NCI-H446 treated with DMSO at 0.1 percent for 48 hours (cell line): Measurements from ENCODE around the gene ZBTB32.
A peak's percentile ranks its signal among the peaks of the same experiment; 100 is the strongest.
"Not testable (repeated sequence)": the region's sequence is repeated elsewhere in the genome, so short reads cannot be mapped to it uniquely, and the experiment has no call there.

Experiments
- DNase-seq: peaks from one replicate; lab custom pipeline; 2025; lab: John Stamatoyannopoulos, UW

ZBTB32 gene, protein sequence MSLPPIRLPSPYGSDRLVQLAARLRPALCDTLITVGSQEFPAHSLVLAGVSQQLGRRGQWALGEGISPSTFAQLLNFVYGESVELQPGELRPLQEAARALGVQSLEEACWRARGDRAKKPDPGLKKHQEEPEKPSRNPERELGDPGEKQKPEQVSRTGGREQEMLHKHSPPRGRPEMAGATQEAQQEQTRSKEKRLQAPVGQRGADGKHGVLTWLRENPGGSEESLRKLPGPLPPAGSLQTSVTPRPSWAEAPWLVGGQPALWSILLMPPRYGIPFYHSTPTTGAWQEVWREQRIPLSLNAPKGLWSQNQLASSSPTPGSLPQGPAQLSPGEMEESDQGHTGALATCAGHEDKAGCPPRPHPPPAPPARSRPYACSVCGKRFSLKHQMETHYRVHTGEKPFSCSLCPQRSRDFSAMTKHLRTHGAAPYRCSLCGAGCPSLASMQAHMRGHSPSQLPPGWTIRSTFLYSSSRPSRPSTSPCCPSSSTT

DNA sequence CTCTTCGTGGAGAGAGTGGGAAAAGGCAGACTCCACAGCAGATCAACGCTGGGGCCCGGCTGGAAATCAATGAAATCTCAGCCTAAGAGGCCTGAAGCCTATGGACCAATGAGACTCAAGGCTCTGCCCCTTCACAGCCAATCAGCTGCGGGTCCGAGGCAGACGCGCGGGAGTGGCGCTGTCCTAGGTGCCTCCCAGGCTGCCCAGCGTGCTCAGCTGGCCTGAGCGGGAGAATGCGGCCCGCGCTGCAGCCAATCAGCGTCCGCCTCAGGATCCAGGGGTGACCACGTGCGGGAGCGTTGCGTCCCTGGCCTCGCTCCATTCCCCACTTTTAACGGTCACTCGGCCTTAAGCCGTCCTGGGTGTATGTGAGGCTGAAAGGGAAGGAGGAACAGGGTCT, at the start of gene ZBTB32:
Gene ZBTB32 (plus strand): TSS at position 341 of the 400 bp plus-strand sequence. CDS start 10,069 bp downstream, outside the sequence.
- DNase-seq = no peak

DNA sequence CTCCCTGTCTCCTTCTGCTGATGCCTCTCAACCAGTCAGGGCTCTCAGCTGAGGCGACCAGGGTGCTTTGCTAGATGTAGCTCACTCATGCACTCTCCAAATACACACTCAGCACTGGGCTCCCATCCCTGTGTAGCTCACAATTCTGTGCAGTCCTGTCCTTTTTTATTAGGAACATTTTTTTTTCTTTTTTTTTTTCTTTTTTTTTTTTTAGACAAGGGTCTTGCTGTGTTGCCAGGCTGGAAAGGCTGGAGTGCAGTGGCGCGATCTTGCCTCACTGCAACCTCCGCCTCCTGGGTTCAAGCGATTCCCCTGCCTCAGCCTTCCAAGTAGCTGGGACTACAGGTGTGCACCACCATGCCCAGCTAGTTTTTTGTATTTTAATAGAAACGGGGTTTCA, 49.5 kb upstream of the ZBTB32 start:
- not testable (repeated sequence) for DNase-seq

DNA sequence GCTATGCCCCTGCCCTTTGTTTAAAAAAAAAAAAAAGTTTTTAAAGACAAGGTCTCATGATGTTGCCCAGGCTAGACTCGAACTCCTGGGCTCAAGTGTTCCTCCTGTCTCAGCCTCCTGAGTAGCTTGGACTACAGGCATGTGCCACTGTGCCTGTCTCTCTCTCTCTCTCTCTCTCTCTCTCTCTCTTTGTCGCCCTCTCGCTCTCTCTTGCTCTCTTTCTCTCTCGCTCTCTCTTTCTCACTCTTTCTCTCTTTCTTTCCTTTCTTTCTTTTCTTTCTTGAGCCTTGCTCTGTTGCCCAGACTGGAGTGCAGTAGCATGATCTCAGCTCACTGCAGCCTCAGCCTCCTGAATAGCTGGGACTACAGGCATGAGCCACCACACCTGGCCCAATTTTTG, 48.8 kb upstream of the ZBTB32 start:
- DNase-seq = no peak

DNA sequence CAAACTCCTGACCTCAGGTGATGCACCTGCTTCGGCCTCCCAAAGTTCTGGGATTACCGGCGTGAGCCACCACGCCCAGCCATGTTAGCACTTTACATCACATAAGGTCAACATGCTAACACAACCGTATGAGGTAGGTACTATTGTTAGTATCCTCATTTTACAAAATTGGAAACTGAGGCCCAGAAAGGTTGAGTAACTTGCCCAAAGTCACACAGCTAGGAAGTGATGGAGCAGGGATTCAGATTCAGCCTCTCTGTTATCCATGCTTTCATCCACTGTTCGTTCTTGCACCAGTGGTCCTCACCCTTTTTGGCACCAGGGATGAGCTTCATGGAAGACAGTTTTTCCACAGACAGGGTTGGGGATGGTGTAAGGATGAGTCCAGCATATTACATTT, 47.7 kb upstream of the ZBTB32 start:
- no peak for DNase-seq

DNA sequence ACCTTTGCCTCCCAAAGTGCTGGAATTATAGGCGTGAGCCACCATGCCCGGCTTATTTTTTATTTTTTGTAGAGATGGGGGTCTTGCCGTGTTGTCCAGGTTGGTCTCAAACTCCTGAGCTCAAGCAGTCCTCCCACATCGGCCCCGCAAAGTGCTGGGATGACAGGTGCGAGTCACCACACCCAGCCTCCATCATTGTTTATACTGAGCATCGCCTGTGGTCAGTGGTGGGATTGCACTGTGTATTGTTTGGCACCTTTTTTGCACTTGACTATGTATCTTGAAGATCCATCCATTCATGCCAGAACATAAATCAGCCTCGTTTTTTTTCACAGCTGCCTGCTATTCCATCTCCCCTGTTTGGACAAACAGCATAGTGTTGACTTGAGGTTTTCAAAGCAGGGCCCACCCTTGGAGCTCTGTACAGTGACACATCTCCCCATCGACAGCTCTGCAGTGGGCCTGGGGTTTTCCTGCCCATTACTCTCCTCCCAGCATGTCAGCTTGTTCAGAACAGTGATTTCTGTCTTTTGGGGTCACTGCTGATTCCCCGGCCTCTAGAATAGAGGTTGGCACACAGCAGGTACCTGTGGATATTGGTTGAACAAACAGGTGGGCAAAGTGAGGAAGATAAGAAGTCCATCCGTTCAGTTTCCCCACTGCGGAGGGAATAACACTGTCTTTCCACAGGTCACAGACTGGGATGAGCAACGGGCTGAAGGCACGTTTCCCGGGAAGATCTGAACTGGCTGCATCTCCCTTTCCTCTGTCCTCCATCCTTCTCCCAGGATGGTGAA, 46.3 kb upstream of the ZBTB32 start:
- DNase-seq = no peak

DNA sequence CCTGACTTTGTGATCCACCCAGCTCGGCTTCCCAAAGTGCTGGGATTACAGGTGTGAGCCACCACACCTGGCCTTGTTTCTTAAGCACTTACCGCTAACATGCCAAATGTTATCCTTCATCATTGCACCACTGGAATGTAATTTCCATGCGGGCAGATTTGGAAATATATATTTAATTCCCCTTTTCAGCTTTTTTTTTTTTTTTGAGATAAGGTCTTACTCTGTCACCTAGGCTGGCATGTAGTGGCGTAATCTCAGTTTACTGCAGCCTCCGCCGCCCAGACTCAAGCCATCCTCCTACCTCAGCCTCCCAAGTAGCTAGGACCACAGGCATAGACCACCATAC, 42.4 kb upstream of the ZBTB32 start:
- no peak for DNase-seq

DNA sequence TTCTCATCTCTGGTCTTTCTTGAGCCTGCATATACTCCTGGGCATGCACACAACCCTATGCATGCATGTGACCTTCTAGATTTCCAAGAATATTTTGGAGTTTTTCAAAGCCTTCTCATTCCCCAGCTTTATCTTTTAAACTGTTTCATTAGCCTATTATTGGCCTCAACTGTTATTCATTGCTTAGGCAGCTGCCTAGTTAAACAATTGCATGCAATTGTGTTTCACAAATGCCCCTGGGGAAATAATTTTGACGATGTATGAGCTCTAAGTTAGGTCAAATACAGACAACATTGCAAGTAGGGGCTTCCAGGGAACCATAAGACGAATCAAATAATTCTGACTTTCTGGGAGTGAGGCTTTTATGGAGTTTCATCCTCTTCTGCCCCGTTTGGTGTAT, 40.4 kb upstream of the ZBTB32 start:
- no peak for DNase-seq

DNA sequence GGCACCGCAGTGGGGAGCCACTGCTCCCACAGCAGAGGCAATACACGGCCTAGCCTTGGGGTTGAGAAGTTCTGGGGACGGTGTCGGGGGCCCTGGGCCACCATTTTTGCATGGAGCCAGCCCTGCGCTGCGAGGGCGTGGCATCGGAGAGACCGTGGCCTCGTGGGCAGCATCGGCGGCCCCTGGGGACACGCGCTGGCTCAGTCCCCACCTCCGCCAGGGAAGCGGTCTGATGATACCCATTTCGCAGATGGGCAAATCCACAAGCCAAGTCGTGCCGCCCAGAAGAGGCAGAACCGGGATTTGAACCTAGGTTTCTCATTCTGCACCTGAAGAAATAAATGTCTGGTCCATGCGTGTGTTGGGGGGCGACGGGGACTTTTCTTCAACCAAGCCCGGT, 39.2 kb upstream of the ZBTB32 start:
- no peak for DNase-seq

DNA sequence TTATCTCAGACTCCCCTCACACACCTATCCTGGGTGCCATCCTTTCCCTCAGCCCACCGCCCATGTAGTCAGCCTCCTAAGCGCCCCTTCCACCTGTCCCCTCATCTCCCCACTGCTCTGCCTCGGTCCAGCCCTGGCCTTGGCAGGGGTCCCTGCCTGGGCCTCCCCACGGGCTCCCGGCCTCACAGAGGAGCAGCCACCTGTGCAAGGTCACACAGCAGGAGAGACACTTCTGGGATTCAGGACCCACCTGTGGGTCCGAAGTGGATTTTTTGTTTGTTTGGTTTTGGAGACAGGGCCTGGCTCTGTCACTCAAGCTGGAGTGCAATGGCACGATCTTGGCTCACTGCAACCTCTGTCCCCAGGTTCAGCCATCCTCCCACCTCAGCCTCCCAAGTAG, 38.8 kb upstream of the ZBTB32 start:
- DNase-seq = no peak

DNA sequence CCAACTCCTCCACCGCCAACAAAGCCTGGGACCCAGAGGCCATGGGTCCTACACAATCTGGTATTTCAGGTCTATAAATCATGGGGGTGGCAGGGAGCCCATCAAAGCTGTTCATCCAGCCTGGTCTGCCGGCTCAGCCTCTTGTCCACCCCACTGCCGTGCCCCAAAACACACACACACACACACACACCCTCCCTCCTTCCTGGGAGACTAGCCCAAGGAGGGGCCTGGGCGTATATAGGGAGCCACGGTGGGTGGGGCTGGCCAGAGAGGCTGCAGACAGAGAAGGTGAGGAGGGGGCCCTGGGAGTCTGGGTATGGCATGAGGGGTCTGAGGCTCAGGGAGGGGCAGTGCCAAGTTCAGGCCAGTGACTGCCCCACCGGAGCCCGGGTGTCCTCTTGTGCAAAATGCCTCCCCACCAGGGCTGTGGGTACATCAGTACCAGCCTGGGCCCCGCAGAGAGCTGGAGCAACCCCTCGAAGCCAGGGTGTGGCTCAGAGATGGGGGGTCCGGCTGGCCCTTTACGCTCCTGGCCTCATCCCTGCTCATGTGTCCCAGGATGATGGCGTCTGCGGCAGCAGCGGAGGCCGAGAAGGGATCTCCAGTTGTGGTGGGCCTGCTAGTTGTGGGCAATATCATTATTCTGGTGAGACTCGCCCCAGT, 38.0 kb upstream of the ZBTB32 start, which contains the start of gene UPK1A:
Gene UPK1A (plus strand): TSS at position 267 of the 663 bp plus-strand sequence. CDS start 296 bp downstream, at position 563.
- no peak for DNase-seq

DNA sequence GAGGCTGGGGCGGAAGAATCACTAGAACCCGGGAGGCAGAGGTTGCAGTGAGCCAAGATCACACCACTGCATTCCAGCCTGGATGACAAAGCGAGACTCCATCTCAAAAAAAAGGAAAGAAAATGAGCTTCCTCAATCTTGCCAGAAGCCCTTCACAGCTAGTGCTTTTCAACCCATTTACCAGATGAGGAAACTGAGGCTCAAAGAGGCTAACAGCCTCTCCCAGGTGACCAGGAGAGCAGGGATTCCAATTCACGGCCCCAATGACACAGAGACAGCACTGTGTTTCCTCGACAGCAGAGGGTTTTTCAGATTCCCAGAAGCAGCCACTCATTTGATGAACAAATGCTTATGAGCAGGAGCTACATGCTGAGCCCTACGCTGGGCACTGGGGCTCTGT, 34.8 kb upstream of the ZBTB32 start:
- DNase-seq = no peak

DNA sequence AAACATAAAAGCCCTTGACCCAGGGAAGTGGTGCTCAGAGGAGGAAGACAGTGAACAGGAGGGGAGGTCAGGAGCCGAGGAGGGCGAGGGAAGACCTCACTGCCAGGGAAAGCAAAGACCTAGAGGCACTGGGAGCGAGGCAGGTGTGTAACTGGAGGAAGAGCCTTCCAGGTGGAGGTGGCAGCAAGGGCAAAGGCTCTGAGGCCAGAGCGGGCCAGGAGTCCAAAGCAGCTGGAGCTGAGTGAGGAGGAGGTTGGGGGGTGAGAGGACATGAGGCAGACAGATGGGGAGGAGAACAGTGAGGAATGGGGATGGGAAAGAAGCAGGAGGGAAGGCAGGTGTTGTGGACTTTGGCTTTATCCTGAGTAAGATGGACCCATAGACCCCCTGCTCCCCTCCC, 34.4 kb upstream of the ZBTB32 start:
- no peak for DNase-seq

DNA sequence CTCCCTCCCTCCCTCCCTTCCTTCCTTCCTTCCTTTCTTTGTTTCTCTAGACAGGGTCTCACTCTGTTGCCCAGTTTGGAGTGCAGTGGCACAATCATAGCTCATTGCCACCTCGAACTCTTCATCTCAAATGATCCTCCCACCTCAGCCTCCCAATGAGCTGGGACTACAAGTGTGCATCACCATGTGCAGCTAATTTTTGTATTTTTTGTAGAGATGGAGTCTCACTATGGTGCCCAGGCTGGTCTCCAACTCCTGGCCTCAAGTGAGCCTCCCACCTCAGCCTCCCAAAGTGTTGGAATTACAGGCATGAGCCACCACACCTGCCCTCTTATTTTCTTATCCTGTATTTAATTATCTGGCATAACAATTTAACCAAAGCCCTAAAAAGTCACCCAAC, 33.7 kb upstream of the ZBTB32 start:
- DNase-seq = no peak

DNA sequence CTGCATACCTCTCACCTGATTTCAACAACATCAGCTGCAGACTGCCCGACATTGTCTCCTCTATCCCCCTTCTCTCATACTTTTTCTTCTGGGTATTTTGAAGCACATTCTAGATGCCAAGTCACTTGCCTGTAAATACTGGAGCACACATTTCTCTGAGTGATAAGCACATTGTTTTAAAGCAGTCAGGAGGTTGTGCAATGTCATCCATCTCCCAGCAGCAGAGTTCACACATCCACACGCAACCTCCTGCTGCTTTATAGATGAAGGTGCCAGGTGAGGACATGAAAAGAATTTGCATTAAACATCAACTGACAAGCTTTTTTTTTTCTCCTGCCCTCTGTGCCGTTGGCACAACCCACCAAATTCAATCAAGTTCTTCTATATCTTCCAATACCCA, 32.5 kb upstream of the ZBTB32 start:
- no peak for DNase-seq

DNA sequence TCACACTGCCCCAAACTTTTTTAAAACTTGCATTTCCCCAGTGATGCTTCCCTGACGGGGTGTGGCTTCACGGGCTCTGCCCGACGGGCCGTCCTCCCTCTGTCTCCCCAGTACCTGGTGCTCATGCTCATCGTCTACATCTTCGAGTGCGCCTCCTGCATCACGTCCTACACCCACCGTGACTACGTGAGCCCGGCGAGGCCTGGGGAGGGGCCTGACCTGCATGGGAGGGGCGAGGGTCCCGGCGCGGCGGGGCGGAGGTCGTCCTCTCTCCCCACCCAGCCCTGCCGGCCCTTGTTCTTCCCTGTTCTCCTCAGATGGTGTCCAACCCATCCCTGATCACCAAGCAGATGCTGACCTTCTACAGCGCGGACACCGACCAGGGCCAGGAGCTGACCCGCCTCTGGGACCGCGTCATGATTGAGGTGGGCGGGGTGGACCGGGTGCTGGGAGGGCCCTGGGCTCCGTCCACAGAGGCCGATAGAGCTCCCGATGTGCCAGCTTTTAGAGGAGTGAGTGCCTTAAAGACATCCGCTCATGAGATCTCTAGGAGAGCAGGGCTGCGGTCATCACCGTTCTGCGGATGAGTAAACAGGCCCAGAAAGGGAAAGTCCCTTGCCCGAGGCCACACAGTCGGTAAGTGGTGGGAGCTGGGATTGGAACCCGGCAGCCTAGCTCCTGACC, 31.1 kb upstream of the ZBTB32 start:
- no peak for DNase-seq

DNA sequence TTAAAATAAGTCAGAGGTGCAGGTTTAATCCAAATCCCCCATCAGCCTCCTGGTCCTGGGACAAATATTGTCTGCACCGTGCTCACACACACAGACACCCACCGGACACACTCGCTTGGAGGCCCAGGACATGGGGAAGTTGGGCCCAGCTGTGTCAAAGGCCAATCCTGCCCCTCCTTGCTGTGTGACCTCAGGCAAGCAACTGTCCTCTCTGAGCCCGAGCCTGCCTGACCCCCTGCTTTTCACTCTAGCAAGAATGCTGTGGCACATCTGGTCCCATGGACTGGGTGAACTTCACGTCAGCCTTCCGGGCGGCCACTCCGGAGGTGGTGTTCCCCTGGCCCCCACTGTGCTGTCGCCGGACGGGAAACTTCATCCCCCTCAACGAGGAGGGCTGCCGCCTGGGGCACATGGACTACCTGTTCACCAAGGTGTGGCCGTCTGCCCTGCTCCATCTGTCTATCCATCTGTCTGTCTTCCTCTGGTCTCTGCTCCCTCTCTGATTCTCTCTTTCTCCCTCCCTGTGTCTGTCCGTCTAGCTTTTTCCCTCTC, 28.7 kb upstream of the ZBTB32 start:
- no peak for DNase-seq

DNA sequence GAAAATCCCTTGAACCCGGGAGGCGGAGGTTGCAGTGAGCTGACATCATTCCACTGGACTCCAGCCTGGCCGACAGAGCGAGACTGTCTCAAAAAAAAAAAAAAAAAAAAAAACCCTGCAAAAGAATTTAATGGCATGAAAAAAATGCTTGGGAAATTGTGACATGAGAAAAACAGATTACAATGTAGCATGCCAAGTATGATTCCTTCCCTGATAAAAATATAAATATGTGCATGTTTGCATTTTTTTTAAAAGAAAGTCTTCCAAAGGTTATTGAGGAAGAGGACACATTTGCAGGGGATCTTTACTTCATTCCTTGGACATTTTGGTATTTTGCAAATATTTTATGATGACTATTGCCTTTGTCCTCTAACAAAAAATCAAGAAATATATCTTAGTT, 14.5 kb upstream of the ZBTB32 start:
- DNase-seq = no peak

DNA sequence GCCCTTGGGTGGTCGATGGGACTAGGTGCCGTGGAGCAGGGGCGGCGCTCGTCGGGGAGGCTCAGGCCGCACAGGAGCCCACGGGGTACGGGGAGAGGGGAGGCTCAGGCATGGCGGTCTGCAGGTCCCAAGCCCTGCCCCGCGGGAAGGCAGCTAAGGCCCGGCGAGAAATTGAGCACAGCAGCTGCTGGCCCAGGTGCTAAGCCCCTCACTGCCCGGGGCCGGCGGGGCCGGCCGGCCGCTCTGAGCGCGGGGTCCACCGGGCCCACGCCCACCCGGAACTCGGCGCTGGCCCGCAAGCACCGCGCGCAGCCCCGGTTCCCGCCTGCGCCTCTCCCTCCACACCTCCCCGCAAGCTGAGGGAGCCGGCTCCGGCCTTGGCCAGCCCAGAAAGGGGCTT, 13.3 kb upstream of the ZBTB32 start:
- DNase-seq = not testable (repeated sequence)

DNA sequence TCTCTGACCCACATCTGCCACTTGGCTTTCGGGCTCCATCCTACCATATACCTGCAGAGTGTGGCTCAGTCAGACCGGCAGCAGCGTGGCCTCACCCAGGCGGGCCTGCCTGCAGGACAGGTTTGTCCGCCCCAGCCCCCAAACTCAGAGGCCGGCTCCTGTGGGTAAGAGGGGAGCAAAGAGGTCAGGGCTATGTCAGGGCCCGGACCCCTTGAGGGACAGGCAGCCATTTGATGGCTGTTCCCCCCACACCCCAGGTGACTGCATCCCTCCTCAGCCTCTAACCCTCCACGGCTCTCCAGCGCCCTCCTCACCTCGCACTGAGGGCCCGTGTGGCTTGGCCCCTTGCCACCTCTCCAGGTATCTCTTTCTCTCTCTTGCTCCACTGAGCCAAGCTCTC, 12.3 kb upstream of the ZBTB32 start:
- DNase-seq = no peak

DNA sequence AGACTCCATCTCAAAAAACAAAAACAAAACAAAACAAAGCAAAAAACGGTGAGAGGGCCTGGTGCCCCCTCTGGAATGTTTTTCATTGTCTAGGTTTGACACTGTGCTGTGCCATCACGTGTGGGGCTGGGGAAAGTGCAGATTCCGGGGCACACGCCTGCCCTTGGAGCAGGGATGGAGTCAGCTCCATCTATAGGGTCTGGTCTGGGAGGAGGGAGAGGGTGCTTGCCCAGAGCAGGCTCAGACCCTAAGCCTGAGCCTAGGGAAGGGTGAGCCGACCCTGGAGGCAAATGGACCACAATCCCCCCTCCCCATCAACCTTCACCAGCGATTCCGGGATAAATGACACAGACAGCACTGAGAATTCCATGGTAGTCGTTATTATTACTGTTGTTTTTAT, 10.9 kb upstream of the ZBTB32 start:
- DNase-seq = no peak

DNA sequence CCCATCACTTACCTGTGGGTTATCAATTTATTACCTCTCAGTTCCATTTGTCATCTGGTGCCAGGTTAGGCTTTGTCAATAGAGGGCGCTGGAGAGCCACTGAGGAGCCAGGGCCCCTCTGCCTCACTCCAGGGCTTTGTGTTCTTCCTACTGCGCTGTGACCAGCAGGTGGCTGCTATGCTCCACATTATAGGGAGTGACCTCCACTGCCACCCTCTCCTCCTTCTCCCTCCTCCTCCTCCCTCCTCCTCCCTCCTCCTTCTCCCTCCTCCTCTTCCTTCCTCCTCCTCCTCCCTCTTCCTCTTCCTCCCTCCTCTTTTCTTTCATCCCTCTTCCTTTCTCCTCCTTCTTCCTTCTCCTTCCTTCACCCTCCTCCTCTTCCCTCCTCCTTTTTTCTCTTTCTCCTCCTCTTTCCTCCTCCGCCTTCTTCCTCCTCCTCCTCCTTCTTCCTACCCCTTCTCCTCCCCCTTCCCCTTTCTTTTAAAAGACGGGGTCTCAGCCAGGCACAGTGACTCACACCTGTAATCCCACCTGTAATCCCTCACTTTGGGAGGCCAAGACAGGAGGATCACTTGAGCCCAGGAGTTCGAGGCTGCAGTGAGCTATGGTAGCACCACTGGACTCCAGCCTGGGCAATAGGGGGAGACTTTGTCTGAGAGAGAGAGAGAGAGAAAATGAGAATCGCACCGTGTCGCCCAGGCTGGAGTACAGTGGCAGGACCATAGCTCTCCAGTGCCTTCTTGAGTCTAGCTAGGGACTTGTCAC, 10.3 kb upstream of the ZBTB32 start:
- peak; percentile 69 for DNase-seq
